RWPE2 (cell line): ENCODE results near the gene ISCU.

Experiments
- ATAC-seq: fragments of 200-7000 bp; cut with Tn5 transposase; 3 replicates; pipeline ENCODE4 v1.9.1; 2021; ENCODE audit warnings: low read depth
- DNase-seq: peaks from one replicate; pipeline ENCODE4 v3.0.0-alpha.2; 2020; ENCODE audit warnings: low spot score
- H3K27ac ChIP-seq: fragments of 450-650 bp; 2 replicates; pipeline ENCODE4 v1.5.1; 2017; ENCODE audit warnings: mild to moderate bottlenecking; ENCODE audit not compliant: poor library complexity, severe bottlenecking
- H3K27me3 ChIP-seq: fragments of 250-450 bp; sonication (Bioruptor Pico); 2 replicates; pipeline ENCODE4 v1.5.1; 2021; ENCODE audit warnings: mild to moderate bottlenecking, moderate library complexity; ENCODE audit not compliant: insufficient read depth, poor library complexity, severe bottlenecking
- H3K36me3 ChIP-seq: fragments of 250-450 bp; sonication (Bioruptor Pico); 2 replicates; pipeline ENCODE4 v1.5.1; 2020; ENCODE audit warnings: low read depth, mild to moderate bottlenecking, moderate library complexity
- H3K4me1 ChIP-seq: fragments of 250-450 bp; sonication (Bioruptor Pico); 2 replicates; pipeline ENCODE4 v1.5.1; 2021; ENCODE audit warnings: mild to moderate bottlenecking, moderate library complexity; ENCODE audit not compliant: insufficient read depth, poor library complexity, severe bottlenecking
- H3K4me3 ChIP-seq: fragments of 250-450 bp; sonication (Bioruptor Pico); 2 replicates; pipeline ENCODE4 v1.5.1; 2021; ENCODE audit warnings: mild to moderate bottlenecking, moderate library complexity; ENCODE audit not compliant: severe bottlenecking
- H3K9me3 ChIP-seq: fragments of 250-450 bp; sonication (Bioruptor Pico); 2 replicates; pipeline ENCODE4 v1.5.1; 2021; ENCODE audit warnings: mild to moderate bottlenecking, moderate library complexity; ENCODE audit not compliant: severe bottlenecking
- CTCF ChIP-seq: fragments of 450-650 bp; IDR thresholded peaks from one replicate; pipeline ENCODE4 v1.5.1; 2017; ENCODE audit warnings: mild to moderate bottlenecking, moderate library complexity; ENCODE audit not compliant: poor library complexity, severe bottlenecking

The ISCU gene

GRCh38 chr12:108562348-108563135 is at the start of gene ISCU:
TSS of gene ISCU (plus strand) at chr12:108562596. CDS start at chr12:108562623, 27 bp downstream.
- peak within 1 kb of the TSS; percentile 78 for H3K4me3 ChIP-seq
- peak; percentile 67 for ATAC-seq
- no peak for TF ChIP-seq CTCF
- no peaks in the 10 kb centered on the region for H3K9me3 ChIP-seq
- DNase-seq = peak; percentile 94
- no peaks in the 10 kb centered on the region for H3K27me3 ChIP-seq
- peaks cover 51% of the 10 kb centered on the region for H3K36me3 ChIP-seq
- H3K4me1 ChIP-seq = peaks cover 6% of the 10 kb centered on the region
- H3K27ac ChIP-seq = peak within 1 kb of the TSS; percentile 76

- H3K4me3 ChIP-seq = peak overlapping the region; percentile 60
Observed at GRCh38 chr12:108514468-108514972, 47.9 kb upstream of the ISCU start.

GRCh38 chr12:108514973-108515814 is 47.2 kb upstream of the ISCU start, which contains the start of gene FICD:
TSS of gene FICD (plus strand) at chr12:108515277. CDS start at chr12:108516973, 1,696 bp downstream.
- no peak within 1 kb of the TSS for H3K27ac ChIP-seq
- H3K4me3 ChIP-seq = peak within 1 kb of the TSS; percentile 60

More at GRCh38 chr12:108514468-108514972, 47.9 kb upstream of the ISCU start:
- no peaks in the 10 kb centered on the region for H3K27me3 ChIP-seq
- H3K36me3 ChIP-seq = peaks cover 15% of the 10 kb centered on the region
- H3K9me3 ChIP-seq = no peaks in the 10 kb centered on the region
- no peaks in the 10 kb centered on the region for H3K4me1 ChIP-seq
- peak; percentile 5 for ATAC-seq
- no peak overlapping the region for H3K27ac ChIP-seq
- no peak for DNase-seq
- TF ChIP-seq CTCF = no peak

GRCh38 chr12:108515916-108516315 is 46.5 kb upstream of the ISCU start:
- H3K36me3 ChIP-seq = peaks cover 27% of the 10 kb centered on the region
- no peaks in the 10 kb centered on the region for H3K4me1 ChIP-seq
- no peak overlapping the region for H3K27ac ChIP-seq
- peak overlapping the region; percentile 60 for H3K4me3 ChIP-seq
- no peak for ATAC-seq
- no peak for TF ChIP-seq CTCF
- DNase-seq = no peak
- H3K27me3 ChIP-seq = no peaks in the 10 kb centered on the region
- no peaks in the 10 kb centered on the region for H3K9me3 ChIP-seq

More at GRCh38 chr12:108514973-108515814, 47.2 kb upstream of the ISCU start, which contains the start of gene FICD:
- H3K9me3 ChIP-seq = no peaks in the 10 kb centered on the region
- DNase-seq = peak; percentile 100
- H3K4me1 ChIP-seq = no peaks in the 10 kb centered on the region
- H3K36me3 ChIP-seq = peaks cover 20% of the 10 kb centered on the region
- peak; percentile 90 for ATAC-seq
- no peaks in the 10 kb centered on the region for H3K27me3 ChIP-seq
- TF ChIP-seq CTCF = no peak
